Activated CD4-positive, alpha-beta T cell treated with anti-CD3 and anti-CD28 coated beads, Interleukin-2, amount 50 U/mL, for 4 hours (primary cell): ENCODE measurements around the gene TMEM229B.
"Not testable (repeated sequence)": the region's sequence is repeated elsewhere in the genome, so short reads cannot be mapped to it uniquely, and the experiment has no call there.

Experiments
- DNase-seq, 2 experiments: peaks; one replicate each; pipeline ENCODE4 v3.0.0-alpha.2; 2020

TMEM229B gene

DNA sequence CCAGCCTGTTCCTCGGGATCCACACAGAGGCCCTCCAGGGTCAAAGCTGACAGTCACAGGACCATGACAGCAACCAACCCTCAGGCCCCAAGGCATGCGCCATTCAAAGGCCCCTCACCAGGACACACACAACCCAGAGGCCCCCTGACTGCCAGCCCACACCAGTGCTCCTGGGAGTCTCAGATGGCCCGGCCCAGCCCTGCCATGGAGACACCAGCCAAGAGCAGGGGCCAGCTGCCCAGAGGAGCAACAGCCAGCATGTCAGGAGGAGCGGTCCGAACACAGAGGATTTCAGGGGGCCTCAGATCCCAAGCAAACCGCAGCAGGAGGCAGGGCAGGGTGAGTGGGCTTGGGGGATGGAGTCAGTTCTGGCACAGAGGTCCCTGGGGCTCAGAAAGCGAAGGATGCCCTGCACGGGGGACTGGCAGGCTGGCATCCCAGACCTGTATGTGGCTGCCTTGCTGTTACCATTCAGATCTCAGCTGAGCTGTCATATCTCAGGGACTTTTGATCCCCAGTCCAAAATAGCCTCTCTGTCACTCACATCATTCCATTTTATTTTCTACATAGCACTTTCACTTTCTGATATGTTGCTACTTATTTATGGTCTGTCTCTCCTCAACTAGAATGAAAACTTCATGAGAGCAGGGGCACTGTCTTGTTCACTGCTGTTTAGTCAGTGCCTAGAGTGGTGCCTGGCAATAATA lies 4.8 kb downstream of the TMEM229B start:
- no peak for DNase-seq

DNA sequence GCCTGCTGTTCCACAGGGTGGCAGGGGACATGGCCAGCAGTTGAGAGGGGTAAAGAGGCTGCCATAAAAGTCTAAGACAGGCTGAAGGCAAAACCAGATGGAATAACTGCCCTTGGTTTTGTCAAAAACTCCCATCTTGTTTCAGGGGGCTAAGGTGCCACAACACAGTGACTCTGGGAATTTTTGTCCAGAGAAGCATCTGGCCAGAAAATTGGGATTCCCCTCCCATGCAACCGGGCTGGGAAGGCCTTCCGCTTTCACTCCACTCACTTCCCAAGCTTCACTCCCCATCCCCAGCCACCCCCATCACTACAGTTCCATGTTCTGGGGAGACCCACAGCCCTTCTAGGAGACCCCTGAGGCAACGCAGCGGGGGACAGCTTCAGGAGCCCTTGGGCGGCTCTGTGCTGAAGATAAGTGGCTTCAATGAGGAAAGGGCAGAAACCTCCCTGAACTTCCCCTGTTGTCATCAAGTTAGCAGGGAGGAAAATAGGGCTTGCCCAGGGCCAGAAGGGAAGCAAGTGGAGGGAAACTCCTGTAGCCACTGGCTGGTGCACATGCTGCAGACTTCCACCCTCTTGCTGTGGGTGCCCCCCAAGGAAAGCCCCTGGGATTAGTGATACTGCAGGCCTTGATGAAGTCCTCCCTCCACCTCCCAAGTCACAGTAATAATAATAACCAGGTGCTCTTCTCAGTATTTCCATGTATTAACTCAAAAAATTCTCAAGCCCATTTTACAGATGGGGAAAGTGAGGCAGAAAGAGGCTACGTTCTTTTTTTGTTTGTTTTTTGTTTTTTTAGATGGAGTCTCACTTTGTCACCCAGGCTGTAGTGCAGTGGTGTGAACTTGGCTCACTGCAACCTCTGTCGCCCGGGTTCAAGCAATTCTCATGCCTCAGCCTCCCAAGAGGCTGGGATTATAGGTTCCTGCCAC lies 6.0 kb downstream of the TMEM229B start:
- DNase-seq, result no peak

DNA sequence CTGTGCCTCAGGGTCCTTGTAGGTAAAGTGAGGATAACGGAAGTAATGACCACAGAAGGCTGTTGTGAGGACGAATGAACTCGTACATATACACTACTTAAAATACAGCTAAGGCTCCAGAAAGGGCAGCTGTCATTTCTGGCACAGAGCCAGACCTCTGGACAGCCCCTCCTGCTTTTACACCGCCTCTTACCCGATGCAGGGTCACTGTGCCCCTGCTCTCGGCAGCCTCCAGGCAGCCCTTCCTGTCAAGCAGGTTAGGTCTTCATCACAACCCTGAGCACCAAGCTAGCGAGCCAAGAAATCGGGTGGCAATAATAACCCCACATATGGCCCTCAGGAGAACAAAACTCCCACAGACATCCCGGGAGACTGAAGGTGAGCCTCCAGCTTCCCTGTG lies 8.5 kb downstream of the TMEM229B start:
- DNase-seq, result no peak

DNA sequence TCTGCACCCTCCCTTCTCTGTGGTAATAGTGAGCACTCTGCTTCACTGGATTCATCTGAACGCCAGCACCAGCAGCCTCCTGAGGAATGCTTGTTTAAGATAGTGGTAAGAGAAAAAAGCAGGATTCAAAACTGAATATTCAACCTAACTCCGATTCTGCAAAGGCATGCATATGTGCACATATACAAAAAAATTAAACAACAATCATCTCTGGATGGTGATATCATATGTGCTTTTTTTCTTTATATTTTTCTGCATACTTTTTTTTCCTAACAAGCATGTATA lies 9.8 kb downstream of the TMEM229B start:
- DNase-seq, result no peak

DNA sequence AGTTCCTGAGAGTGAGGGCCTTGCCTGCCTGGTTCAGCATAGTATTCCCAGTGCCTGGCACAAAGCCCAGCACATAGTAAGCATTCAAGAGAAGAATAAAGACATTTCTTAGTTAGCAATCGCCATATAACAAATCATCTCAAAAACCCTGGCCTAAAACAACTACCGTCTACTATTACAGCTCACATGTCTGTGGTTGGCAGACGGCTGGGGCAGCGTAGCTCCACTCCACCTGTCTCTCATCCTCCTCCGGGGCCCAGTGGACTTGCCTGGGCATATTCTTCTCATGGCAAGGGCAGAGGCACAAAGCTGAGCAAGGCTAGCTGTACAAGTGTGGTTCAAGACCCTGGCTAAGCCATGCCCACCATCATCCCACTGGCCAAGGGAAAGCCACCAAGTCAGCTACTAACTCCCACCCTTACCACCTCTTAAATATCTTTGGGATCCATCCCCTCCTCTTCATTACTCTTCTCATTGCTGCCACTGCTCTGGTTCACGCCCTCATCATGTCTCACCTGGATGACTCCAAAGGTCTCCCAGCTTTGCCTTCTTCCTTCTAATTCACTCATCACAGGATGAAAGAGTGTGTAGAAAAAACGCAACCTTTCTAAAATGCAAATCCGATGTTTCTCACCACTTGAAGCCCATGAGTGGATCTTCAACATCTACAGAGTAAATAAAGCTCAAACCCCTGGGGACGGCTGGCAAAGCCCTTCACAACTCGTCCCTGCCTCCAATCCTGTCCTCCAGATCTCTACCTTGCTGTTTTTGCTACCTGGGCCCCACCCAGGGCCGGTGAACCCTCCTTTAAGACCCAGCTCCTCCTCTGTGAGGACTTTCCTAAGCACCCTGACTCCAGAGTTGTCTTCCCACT lies 10.4 kb downstream of the TMEM229B start:
- DNase-seq, result no peak

DNA sequence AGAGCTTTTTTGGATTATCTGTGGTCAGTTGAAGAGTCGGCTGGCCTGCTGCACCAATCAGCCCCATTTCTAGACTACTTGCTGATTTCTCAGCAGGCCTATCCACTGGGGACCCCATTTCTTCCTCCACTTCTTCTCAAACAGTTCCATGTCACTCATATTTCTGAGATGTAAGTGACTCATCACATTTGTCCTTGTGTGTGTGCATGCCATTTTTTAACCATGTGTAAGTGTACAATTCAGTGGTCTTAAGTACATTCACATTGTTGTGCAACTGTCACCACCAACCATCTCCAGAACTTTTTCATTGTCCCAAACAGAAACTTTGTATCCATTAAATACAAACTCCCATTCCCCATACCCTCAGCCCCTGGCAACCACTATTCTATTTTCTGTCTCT lies 14.2 kb downstream of the TMEM229B start:
- DNase-seq, result no peak

DNA sequence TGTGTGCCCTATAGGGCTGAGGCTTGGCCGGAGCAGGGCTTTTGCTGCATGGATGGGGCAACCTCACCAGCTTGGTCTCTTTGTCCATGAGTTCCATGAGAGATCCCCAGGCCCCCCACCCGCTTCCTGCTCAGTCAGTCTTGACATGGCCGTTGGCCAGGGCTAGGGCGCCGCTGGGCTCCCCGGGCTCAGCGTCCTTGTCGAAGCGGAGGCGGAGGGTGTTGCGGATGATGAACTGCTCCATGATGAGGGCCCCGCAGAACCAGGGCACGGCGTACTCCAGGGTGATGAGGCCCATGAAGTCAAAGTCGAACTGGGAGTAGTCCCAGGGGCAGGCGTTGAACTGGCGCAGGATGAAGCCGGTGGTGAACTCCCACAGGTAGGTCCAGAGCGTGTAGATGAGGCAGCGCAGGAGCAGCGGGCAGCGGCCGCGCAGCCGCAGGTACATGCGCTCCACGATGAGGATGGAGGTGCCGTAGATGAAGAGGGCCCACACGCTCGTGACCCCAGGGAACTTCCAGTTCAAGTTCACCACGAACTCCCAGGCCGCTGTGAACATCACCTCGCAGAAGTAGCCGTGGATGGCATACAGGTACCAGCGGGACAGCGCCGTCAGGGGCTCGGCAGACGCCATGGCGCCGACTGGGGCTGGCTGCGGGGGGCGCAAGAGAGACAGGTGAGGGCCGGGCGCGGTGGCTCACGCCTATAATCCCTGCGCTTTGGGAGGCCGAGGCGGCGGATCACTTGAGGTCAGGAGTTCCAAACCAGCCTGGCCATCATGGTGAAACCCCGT lies 15.0 kb downstream of the TMEM229B start:
- DNase-seq, result no peak

DNA sequence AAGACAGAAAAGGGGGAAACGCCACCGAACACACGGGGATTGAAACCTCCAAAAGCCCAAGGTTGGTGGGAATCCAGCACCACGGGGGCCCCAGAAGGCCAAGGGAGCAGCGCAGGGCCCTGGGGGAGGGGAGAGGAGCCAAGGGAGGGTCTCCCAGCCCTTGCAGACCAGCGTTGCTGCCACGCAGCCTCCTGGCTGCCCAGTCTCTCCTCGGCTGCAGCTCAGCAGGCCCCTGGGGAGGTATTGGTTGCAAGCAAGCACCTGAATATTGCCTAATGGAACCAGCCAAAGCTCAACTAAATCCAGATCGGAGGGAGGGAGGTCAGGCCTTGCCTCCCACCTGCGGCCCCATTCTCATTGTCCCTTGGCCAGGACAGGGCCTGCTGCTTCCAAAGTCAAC lies 15.8 kb downstream of the TMEM229B start:
- DNase-seq, result no peak

DNA sequence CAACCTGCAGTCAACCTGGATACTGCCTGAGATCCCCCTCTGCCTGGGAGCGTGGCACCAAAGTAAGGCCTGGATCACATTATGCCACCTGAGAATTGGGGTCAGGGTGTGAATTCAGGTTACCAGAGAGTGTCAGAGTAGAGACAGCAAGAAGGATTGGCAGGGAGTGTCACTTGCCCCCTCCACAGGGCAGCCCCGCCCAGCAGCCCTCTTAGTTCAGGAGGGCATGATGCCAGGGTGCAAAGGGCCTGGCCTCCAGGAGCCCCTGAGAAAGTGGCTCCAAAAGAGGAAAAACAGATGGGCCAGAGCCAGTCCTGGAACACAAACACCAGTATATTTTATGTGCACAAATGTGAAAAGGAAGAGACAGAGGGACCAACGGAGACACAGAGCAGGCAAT lies 18.6 kb downstream of the TMEM229B start:
- DNase-seq, result no peak

DNA sequence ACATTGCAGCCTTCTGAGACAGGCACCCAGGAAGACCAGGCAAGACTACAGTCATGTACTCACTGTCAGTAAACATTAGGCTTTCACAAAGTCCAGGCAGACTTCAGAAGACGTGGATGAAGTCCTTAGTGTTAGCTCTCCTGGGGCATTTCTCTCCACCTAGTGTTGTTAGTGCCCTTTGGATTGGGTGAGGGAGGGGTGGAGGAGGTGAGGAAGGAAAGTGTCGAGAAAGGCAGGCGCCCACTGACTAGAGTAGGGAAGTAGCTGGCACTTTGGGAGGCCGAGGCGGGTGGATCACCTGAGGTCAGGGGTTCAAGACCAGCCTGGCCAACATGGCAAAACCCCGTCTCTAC lies 20.2 kb downstream of the TMEM229B start:
- DNase-seq, result no peak

DNA sequence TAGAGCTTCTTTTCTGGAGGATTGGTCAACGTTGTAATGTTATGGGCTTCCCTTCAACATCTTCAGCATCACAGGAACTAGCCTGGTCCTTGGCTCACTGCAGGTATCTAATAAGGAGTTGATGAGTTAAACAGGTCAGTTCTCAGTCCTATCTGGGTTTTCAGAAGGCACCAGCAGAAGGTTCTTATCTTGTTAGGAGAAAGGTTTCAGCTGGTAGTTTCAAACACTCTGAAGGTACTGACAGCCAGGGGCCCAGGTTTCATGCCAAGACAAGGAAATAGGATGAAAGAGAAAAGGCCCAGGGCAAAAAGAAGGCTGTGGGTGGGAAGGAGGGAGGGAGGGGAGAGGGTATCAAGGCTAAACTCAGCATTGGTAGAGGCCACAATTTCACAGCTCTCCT lies 21.4 kb downstream of the TMEM229B start:
- DNase-seq, result no peak

DNA sequence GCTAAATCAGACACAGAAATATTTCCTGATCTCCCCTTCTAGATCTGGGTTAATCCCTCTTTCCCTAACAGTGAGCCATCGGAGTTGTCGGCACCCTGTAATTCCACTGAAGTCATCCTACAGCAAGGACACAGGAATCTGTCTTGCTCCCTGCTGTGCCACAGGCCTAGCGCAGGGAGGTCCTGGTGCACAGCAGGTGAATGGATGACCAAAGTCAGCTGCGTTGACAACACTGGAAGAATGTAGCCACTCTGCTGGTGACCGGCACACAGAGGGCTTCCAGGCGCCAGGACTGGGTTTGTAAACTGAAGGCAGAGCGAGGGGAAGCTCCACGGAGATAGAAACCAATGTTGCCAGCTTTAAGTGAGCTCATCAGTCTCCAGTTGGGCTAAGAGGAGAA lies 23.6 kb downstream of the TMEM229B start:
- DNase-seq, result no peak

DNA sequence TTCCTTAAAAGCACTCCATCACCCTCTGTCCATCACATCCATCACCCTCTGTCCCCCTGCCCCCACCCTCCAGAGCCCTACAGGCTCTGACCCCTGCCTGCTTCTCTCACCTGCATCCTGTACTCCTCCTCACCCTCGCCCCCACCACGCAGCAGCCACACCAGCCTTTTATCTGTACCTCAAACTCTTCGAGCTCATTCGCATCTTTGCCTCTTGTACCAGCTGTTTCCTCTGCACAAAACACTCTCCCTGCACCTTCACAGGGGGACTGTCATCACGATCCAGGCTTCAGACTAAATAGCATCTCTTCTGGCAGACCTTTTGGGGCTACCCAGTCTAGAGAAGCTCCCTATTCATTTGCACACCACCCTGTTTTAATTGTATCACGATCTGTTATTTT lies 24.1 kb downstream of the TMEM229B start:
- no peak for DNase-seq

DNA sequence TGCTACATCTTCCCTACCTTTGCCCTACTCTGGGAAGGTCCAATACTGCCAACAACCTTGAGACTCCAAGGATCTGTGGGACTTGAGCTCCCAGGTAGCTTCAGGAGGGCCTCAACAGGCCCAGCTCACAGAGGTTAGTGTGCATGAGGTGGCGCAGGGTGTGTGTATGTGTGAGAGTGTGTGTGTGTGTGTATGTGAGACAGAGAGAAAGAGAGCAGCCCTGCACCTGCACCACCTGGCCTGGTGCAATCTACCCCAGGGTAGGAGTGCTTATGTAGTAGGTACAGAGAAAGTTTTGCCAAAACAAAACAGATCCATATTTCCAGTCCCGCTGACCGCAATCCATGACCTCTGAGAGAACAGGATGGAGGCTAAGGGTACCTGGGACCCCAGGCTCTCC lies 24.6 kb downstream of the TMEM229B start:
- DNase-seq, result no peak

DNA sequence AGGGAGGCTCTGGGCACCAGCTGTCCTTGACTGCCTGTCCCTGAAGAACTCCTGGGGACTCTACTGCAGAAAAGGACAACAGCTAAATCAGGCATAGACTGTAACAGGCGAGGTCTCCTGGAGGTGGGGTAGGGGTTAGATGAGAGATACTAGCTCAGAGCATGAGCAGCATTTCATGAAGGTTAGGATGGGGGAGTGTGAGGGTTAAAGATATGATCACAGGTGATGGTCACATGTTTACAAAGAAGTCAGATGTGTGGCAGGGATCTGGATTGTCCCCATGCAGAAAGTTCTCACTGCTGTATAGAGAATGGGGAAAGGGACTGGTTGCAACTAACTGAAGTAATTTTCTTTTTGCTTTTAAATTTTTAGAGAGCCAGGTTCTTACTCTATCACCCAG lies 26.5 kb downstream of the TMEM229B start:
- DNase-seq, result no peak

DNA sequence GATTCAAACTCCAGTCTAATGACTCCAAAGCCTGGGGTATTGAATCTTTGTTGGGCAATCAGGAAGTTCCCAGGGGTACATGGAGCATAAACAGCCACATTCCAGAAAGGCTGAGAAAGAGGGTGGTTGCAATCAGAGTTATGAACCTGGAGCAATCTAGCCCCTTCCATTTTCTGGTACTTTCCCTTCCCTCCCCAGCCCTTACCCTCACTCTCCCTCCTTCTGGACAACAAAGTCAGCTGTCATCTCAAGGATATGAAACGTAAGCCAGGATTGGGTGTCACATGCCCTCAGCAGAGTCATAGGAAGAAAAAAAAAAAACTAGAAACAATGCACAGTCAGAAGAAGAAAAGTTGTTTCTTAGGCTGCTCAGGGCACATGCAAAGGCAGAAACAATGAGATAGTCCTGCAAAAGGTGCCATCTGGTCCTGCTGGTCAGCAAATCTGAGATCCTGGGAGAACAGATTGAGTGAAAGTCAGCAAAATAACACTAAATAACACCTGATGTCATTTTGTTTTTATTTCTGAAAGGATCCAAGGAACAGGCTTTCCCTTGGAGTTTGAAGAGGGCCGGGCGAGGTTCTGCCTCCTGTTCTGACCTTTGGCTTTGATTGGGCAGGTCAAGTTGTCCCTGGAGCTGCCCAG lies 27.1 kb downstream of the TMEM229B start:
- DNase-seq, result no peak

DNA sequence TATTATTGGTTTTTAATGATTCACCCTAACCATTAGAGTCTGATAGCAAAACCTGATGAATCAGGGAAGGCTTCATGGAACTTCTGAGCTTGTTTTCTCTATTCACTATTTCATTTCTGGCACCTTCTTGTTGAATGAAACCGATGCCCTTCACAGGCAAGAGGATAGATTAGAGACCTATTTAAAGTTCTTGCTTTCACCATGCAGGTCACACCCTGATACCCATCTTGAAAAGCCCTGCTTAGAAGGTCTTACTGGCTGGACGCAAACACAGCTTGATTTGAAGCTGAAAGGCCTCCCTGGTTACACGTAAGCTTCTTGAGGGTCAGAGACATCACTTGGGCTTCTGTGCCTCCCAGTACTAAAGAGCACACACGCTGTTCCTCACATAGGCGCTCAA lies 29.2 kb downstream of the TMEM229B start:
- no peak for DNase-seq

DNA sequence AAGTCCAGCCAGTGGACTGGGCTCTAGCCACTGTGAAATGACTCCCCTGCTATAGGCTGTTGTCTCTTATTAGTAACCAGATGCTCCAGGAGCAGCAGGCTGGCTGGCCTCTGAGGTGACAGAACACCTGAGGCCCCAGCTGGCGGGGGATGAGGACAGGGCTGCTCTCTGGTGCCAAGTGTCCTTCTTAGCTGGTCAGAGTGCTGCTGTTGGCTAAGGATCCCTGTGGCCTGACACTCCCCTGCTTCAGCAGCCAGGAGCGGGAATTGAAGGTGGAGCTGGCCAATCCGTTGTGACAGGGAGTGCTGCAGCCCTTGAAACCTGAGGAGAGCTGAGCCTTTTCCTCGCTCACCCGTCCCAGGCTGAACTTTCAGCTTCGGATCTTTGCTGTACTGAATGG lies 30.7 kb downstream of the TMEM229B start:
- no peak for DNase-seq

DNA sequence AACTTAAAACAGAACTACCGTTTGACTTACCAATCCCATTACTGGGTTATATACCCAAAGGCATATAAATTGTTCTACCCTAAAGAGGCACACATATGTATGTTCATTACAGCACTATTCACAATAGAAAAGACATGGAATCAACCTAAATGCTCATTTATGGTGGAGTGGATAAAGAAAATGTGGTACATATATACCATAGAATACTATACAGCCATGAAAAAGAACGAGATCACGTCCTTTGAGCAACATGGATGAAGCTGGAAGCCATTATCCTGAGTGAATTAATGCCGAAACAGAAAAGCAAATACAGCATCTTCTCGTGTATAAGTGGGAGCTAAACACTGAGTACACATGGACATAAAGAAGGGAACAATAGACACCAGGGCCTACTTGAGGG lies 31.8 kb downstream of the TMEM229B start:
- DNase-seq, result no peak

DNA sequence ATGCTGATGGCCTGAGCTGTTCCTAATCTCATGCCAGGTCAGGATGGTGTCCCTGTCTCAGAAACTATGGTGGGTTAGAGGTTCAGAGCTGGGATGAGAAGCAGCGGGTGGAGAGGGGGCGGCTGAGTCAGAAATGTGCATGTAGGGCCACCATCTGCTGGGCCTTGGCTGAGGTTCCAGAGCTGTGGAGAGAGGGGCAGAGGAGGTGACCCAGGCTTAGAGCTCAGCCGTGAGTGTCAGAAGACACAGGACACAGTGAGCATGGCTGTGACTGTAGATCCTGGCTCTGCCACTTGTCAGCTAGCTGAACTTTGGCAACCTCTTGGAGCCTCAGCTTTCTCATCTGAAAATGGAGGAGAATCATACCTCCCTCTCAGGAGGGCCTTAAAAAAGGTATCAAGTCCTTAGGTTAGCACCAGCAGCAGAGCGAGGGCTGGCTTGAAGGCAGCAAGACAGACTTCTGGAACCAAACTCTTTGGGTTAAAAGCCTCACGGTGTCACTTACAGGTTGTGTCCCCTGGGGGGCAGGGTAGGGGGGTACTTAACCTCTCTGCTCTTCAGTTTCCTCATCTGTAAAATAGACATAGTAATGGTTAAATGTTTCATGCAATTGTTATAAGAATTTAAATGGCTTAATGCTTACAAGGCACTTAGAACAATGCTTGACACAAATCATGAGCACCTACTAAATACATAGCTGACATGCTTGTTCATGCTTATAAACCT lies 34.8 kb downstream of the TMEM229B start:
- DNase-seq, result no peak

DNA sequence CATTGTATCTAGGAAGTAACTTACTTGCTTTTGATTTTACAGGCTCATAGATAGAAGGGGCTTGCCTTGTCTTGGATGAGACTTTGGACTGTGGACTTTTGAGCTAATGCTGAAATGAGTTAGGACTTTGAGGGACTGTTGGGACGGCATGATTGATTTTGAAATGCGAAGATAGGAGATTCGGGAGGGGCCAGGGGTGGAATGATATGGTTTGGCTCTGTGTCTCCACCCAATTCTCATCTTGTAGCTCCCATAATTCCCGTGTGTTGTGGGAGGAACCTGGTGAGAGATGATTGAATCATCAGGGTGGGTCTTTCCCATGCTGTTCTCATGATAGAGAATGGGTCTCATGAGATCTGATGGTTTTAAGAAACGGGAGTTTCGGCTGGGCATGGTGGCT lies 36.9 kb downstream of the TMEM229B start:
- DNase-seq, result not testable (repeated sequence)

DNA sequence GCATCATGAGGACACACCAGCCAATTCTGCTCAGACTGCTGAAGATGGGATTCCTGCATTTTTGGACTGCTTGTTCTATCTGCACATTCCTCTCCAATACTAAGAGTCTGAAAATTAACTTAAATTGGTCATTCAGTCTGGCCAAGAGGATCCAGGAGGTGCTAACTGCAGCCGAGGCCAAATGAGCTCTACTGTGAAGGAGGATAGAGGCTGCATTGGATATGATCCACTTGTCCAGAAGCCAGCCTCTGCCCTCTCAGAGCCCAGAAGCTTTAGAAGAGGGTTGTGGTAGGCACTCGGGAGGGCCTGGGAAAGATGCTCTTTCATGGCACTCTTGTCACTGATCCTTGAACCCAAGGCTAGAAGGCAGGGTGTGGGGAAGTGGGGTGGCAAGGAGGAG lies 39.4 kb downstream of the TMEM229B start:
- DNase-seq, result no peak
